ENCODE data around the gene ZFYVE27. TPM values are rescaled to one million over a fixed set of nuclear protein-coding genes. Genes with fewer than 3 reads are reported as not detected.

The ZFYVE27 gene
- polyA plus RNA-seq, 1 donor from 2014 or later, result 135 TPM

DNA sequence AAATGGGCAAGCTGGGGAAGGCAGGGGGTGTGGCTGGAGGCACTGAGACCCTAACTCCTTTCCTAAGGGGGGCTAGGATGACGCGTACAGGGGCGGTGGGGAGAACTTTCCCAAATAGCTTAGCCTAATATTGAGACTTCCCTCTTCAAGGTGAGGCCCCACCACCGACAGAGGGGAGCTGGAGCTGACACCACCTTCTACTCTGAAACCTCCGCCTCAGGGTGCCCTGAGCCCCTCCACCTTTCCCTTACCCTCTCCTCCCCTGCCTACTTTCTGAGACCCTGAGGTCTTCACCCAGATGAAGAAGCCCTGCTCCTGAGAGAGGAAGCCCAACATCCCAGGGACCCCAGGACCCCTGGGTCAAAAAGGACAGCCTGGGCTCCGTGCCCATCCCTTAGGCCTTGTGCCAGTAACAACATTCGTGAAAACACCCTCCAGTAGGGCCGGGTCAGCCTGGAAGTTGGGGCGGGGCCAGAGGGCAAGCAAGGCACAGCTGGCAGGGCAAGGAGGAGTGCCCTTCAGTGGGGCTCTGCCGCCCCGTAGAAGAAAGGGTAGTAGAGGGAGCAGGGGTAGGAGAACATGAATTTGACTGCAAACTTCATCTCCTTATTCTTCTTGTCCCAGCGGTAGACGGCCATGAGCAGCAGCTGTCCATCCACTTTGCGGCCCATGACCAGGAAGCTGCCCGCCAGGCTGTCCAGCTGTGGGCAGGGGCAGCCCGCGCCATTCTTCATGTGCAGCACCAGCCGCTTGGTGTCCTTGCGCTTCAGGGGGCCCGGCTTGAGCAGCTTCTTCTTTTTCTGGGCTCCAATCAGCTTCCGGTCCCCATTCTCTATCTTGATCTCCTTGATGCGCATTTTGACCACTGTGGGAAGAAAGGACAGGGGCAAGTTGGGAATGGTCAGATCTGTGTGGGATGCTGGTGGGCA is 30.3 kb downstream of the ZFYVE27 start:
- Histone ChIP-seq H4K20me1 (ENCODE audit: insufficient read depth) (no peaks in the 10 kb centered on the region), H3K9me3 (ENCODE audit: low read length) (no peaks in the 10 kb centered on the region), H3K9ac (ENCODE audit: low read length) (no peak overlapping the region), H3F3A (ENCODE audit: insufficient read depth, low read length, poor library complexity, severe bottlenecking) (no peaks in the 10 kb centered on the region), H3K79me2 (replicated peaks; ENCODE audit: insufficient read depth, low read length) (no peaks in the 10 kb centered on the region), H3K9me2 (ENCODE audit: insufficient read depth, low read length) (no peaks in the 10 kb centered on the region), H3K4me2 (ENCODE audit: low read length) (no peak overlapping the region), H3K27me3 (ENCODE audit: insufficient read depth, low read depth, low read length) (peaks cover 34% of the 10 kb centered on the region), H3K36me3 (ENCODE audit: insufficient read depth, low read length) (no peaks in the 10 kb centered on the region), H3K4me3 (ENCODE audit: low read length) (no peak overlapping the region), H3K27ac (ENCODE audit: low read length) (no peak overlapping the region), H2AFZ (ENCODE audit: low read depth, low read length) (no peak overlapping the region)
- TF ChIP-seq EP300 (conservative IDR thresholded peaks at IDR 0.05; ENCODE audit: poor library complexity, severe bottlenecking), result no peak
- no peak for TF ChIP-seq TAF1 (IDR thresholded peaks at IDR 0.05; ENCODE audit: low read depth)
- TF ChIP-seq EZH2 (IDR thresholded peaks at IDR 0.05; ENCODE audit: borderline replicate concordance, insufficient read depth, low read length, poor library complexity, severe bottlenecking), result no peak
- TF ChIP-seq SMC3 (conservative IDR thresholded peaks at IDR 0.05; ENCODE audit: poor library complexity), result no peak
- TF ChIP-seq RAD21 (conservative IDR thresholded peaks at IDR 0.05), result no peak
- no peak for TF ChIP-seq POLR2AphosphoS5 (IDR thresholded peaks at IDR 0.05)
- TF ChIP-seq MXI1 (conservative IDR thresholded peaks at IDR 0.05; ENCODE audit: poor library complexity, severe bottlenecking), result no peak

DNA sequence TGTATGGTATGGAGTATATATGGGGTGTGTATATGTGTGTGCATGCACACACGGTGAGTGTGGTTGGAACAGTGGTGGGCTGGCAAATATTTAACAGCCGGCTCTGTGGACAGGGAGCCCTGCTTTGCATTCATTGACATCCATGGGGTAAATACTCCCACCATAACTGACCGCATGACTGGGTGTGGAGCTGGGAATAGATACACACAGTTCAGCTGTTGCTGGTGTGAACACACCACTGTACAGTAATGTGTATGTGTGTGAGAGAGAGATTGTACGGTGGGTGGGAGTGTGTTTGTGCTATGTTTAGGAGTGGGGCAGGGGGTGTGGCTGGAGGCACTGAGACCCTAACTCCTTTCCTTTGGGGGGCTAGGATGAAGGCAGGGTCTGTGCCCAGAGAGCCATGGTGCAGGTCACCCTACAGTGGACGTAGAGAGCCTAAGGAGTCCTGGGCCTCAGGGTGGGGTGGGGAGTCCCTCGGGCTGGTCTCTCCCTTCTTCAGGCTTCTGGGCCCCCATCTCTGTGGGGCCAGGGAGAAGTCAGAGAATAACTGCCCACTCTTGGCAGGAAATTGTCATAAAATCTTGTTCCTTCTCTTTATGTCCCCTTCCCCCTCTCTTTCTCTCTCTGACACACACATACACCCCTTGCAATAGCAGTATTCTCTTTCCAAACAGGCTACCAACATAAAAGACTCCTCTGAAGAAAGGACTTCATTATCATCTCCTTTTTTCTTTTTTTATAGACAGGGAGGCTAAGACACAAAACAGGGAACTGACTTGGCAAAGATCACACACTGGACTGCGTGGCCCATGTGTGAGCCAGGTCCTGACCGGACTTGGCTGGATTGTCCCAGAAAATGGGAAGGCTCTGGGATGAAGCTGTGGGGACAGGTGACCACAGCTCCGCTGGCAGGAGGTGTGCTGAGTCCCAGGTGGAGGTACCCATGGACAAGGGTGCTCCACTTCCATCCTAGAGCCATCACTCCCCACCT is 31.7 kb downstream of the ZFYVE27 start:
- Histone ChIP-seq H3K9ac (ENCODE audit: low read length) (no peak overlapping the region), H3K27ac (ENCODE audit: low read length) (no peak overlapping the region), H3K9me3 (ENCODE audit: low read length) (no peaks in the 10 kb centered on the region), H3F3A (ENCODE audit: insufficient read depth, low read length, poor library complexity, severe bottlenecking) (no peaks in the 10 kb centered on the region), H3K4me2 (ENCODE audit: low read length) (no peak overlapping the region), H3K27me3 (ENCODE audit: insufficient read depth, low read depth, low read length) (peaks cover 48% of the 10 kb centered on the region), H3K36me3 (ENCODE audit: insufficient read depth, low read length) (no peaks in the 10 kb centered on the region), H4K20me1 (ENCODE audit: insufficient read depth) (no peaks in the 10 kb centered on the region), H3K4me3 (ENCODE audit: low read length) (no peak overlapping the region), H2AFZ (ENCODE audit: low read depth, low read length) (no peak overlapping the region), H3K9me2 (ENCODE audit: insufficient read depth, low read length) (no peaks in the 10 kb centered on the region), H3K79me2 (replicated peaks; ENCODE audit: insufficient read depth, low read length) (no peaks in the 10 kb centered on the region)
- TF ChIP-seq SMC3 (conservative IDR thresholded peaks at IDR 0.05; ENCODE audit: poor library complexity) (no peak), REST (IDR thresholded peaks at IDR 0.05; ENCODE audit: borderline replicate concordance) (no peak), MXI1 (conservative IDR thresholded peaks at IDR 0.05; ENCODE audit: poor library complexity, severe bottlenecking) (no peak), RAD21 (conservative IDR thresholded peaks at IDR 0.05) (no peak)

Measured in neural cell (in vitro differentiated cells).